ENCODE measurements around the gene BLVRA.

Gene BLVRA

DNA sequence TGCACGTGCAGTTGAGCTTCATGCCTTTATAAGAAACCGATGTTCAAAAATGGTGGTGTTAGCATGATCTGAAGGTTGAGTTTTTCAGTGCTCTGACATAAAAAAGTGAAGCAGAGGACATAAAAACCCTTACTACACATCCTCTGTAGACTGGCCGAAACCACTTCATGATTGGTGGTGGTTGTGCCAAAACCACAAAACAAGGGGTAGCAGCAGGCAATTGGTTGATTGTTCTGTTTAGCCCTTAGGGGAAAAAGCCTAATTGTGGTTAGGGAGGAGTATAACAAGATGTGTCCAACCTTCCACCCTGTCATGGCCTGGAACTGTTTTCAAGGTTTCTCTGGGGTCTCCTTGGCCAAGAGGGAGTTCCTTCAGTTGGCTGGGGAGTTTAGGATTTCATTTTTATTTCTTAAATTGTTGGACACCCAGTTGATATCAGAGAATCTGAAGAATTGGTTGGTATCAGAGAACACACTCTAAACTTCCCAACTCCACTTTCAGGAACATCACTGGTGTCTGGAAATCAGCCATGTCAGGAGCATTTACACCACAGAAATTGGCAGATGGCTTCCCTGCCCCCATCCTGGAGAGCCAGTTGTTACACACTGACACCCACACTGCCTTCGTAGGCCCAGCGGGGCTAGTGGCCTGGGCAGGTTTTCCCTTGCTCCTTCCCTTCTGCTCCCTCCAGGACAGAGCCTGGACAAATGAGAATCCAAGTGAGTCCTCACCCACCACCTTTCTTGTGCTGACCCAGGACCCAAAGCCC lies 92.1 kb downstream of the BLVRA start:
- Histone ChIP-seq H3K27ac (ENCODE audit: insufficient read depth, low read length, poor library complexity, severe bottlenecking) (no peak overlapping the region), H3K4me1 (ENCODE audit: control insufficient read depth, insufficient read depth, low read length, poor library complexity, severe bottlenecking) (no peaks in the 10 kb centered on the region), H3K4me3 (ENCODE audit: insufficient read depth, low read depth, low read length, poor library complexity, severe bottlenecking) (no peak overlapping the region), H3K9me3 (ENCODE audit: control insufficient read depth, low read length) (no peaks in the 10 kb centered on the region), H3K36me3 (ENCODE audit: control insufficient read depth, insufficient read depth, low read length) (no peaks in the 10 kb centered on the region), H3K27me3 (replicated peaks; ENCODE audit: control insufficient read depth, insufficient read depth, low read length, poor library complexity, severe bottlenecking) (no peaks in the 10 kb centered on the region)
- DNase-seq: no peak

DNA sequence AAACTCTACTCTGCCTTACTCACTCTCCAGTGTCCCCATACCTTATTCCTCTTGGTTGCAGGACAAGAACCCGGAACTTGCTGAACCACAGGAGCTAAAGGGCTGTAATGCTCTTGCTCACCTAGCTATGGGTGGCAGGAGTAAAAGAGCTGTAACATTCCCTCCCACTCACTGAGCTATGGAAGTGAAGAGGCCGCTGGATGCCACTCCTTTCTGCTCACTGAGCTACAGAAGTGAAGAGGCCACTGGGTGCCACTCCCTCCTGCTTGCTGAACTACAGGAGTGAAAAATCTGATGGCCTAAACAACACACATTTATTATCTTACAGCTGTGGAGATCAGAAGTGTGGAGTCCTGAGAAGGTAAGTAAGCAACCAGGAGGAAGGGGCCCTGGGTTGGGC lies 93.3 kb downstream of the BLVRA start:
- DNase-seq: no peak
- H3K4me3 ChIP-seq (ENCODE audit: insufficient read depth, low read depth, low read length, poor library complexity, severe bottlenecking): no peak overlapping the region
- H3K27ac ChIP-seq (ENCODE audit: insufficient read depth, low read length, poor library complexity, severe bottlenecking): no peak overlapping the region
- no peaks in the 10 kb centered on the region for H3K4me1 ChIP-seq (ENCODE audit: control insufficient read depth, insufficient read depth, low read length, poor library complexity, severe bottlenecking)
- no peaks in the 10 kb centered on the region for H3K27me3 ChIP-seq (replicated peaks; ENCODE audit: control insufficient read depth, insufficient read depth, low read length, poor library complexity, severe bottlenecking)
- no peaks in the 10 kb centered on the region for H3K36me3 ChIP-seq (ENCODE audit: control insufficient read depth, insufficient read depth, low read length)
- H3K9me3 ChIP-seq (ENCODE audit: control insufficient read depth, low read length): no peaks in the 10 kb centered on the region

DNA sequence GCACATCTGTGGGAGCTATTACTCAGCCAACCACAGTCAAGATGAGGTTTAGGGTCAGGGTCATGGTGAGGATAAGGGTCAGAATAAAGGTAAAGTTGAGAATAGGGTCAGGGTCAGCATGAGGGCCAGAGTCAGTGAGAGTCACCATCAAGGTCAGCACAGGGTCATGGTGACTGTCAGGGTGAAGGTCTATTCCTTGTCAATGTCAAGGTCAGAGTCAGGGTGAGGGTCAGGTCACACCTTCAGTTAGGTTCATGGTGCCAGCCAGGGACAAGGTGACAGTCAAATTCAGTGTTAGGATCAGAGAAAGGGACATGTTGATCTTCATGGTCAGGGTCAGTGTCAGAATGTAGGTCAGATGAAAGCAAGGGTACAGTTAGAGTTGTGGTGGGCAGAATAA lies 96.7 kb downstream of the BLVRA start:
- Histone ChIP-seq H3K9me3 (ENCODE audit: control insufficient read depth, low read length) (no peaks in the 10 kb centered on the region), H3K27ac (ENCODE audit: insufficient read depth, low read length, poor library complexity, severe bottlenecking) (no peak overlapping the region), H3K36me3 (ENCODE audit: control insufficient read depth, insufficient read depth, low read length) (no peaks in the 10 kb centered on the region), H3K27me3 (replicated peaks; ENCODE audit: control insufficient read depth, insufficient read depth, low read length, poor library complexity, severe bottlenecking) (no peaks in the 10 kb centered on the region), H3K4me3 (ENCODE audit: insufficient read depth, low read depth, low read length, poor library complexity, severe bottlenecking) (no peak overlapping the region), H3K4me1 (ENCODE audit: control insufficient read depth, insufficient read depth, low read length, poor library complexity, severe bottlenecking) (no peaks in the 10 kb centered on the region)
- DNase-seq: no peak

DNA sequence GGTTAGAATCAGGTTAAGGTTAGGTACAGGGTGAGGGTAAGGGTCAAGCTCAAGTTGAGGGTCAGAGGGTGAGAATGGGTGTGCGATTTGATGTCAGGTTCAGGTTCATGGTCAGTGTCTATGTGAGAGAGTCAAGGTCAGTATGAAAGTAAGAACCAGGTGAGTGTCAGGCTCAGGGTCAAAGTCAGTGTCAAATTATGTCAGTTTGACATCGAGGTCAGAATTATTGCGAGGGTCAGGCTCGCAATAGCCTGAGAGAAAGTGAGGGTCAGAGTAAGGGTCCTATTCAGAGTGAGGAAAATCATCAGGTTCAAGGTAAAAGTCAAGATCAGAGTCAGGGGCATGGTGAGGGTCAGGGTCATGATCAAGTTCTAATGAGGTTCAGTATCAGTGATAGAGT lies 97.8 kb downstream of the BLVRA start:
- no peak overlapping the region for H3K4me3 ChIP-seq (ENCODE audit: insufficient read depth, low read depth, low read length, poor library complexity, severe bottlenecking)
- H3K36me3 ChIP-seq (ENCODE audit: control insufficient read depth, insufficient read depth, low read length): no peaks in the 10 kb centered on the region
- H3K4me1 ChIP-seq (ENCODE audit: control insufficient read depth, insufficient read depth, low read length, poor library complexity, severe bottlenecking): no peaks in the 10 kb centered on the region
- no peak overlapping the region for H3K27ac ChIP-seq (ENCODE audit: insufficient read depth, low read length, poor library complexity, severe bottlenecking)
- H3K9me3 ChIP-seq (ENCODE audit: control insufficient read depth, low read length): no peaks in the 10 kb centered on the region
- H3K27me3 ChIP-seq (replicated peaks; ENCODE audit: control insufficient read depth, insufficient read depth, low read length, poor library complexity, severe bottlenecking): no peaks in the 10 kb centered on the region
- no peak for DNase-seq

Data from effector memory CD4-positive, alpha-beta T cell (primary cell).